PC-9 (cell line): Measurements from ENCODE around the gene STAB2. TPM values are rescaled to one million over a fixed set of nuclear protein-coding genes. Genes with fewer than 3 reads are reported as not detected.

Experiments
- BruUV-seq: library from RNA; stranded (reverse); fragments of 400-500 nt; replicated peaks from 2 replicates; lab custom pipeline; 2021; lab: Mats Ljungman, UMichigan
- CTCF ChIA-PET: fragments of 300-600 bp; sonication (Branson Sonifier 250); formaldehyde crosslinking; loops from one replicate; lab custom pipeline; 2022; ENCODE audit warnings: antibody characterized with exemption; lab: Charles Lee
- POLR2A ChIA-PET: fragments of 300-600 bp; sonication (Branson Sonifier 250); formaldehyde crosslinking; loops from one replicate; lab custom pipeline; 2022; ENCODE audit warnings: antibody characterized with exemption; ENCODE audit not compliant: unreplicated experiment; lab: Charles Lee
- DNase-seq, 2 experiments: peaks; one replicate each; pipeline versions ENCODE4 v3.0.0 to v3.0.0-alpha.2; 2015 to 2022; ENCODE audit warnings: mixed read lengths in 1 of 2
- H2AFZ ChIP-seq: fragments of 200-600 bp; sonication (generic); 2 replicates; pipeline ENCODE4 v1.8.1; 2017; ENCODE audit warnings: antibody characterized with exemption
- H3F3A ChIP-seq: fragments of 200-600 bp; sonication (generic); 2 replicates; pipeline ENCODE4 v1.8.1; 2017; ENCODE audit warnings: antibody characterized with exemption, mild to moderate bottlenecking, low read depth; ENCODE audit not compliant: insufficient read depth
- H3K27ac ChIP-seq: fragments of 200-600 bp; sonication (generic); 2 replicates; pipeline ENCODE4 v1.6.1; 2016; ENCODE audit warnings: mixed run types
- H3K27me3 ChIP-seq: fragments of 200-600 bp; sonication (generic); 2 replicates; pipeline ENCODE4 v1.6.1; 2016; ENCODE audit warnings: low read depth, mixed run types; ENCODE audit not compliant: insufficient read depth
- H3K36me3 ChIP-seq: fragments of 200-600 bp; sonication (generic); 2 replicates; pipeline ENCODE4 v1.6.1; 2016; ENCODE audit warnings: low read depth, mixed run types
- H3K4me1 ChIP-seq: fragments of 200-600 bp; sonication (generic); replicated peaks from 2 replicates; pipeline ENCODE4 v1.6.1; 2016; ENCODE audit warnings: mixed run types; ENCODE audit not compliant: insufficient read depth
- H3K4me2 ChIP-seq: fragments of 200-600 bp; sonication (generic); 2 replicates; pipeline ENCODE4 v1.6.1; 2017; ENCODE audit warnings: mixed run types
- H3K4me3 ChIP-seq: fragments of 200-600 bp; sonication (generic); 2 replicates; pipeline ENCODE4 v1.6.1; 2016; ENCODE audit warnings: mixed run types
- H3K79me2 ChIP-seq: fragments of 200-600 bp; sonication (generic); 2 replicates; pipeline ENCODE4 v1.6.1; 2017; ENCODE audit warnings: low read depth, mixed run types
- H3K9me2 ChIP-seq: fragments of 200-600 bp; sonication (generic); 2 replicates; pipeline ENCODE4 v1.8.1; 2017; ENCODE audit warnings: mild to moderate bottlenecking; ENCODE audit not compliant: insufficient read depth
- H3K9me3 ChIP-seq: fragments of 200-600 bp; sonication (generic); 2 replicates; pipeline ENCODE4 v1.8.1; 2016; ENCODE audit warnings: low read depth; ENCODE audit not compliant: insufficient read depth
- H4K20me1 ChIP-seq: fragments of 200-600 bp; sonication (generic); 2 replicates; pipeline ENCODE4 v1.8.1; 2017; ENCODE audit not compliant: insufficient read depth
- EZH2 ChIP-seq: fragments of 200-600 bp; sonication (generic); IDR thresholded peaks from 2 replicates; pipeline ENCODE4 v1.8.0; 2017; ENCODE audit warnings: antibody characterized with exemption, low read depth
- intact Hi-C: fragments of 100-400 bp; cut with micrococcal nuclease; formaldehyde crosslinking; loops from one replicate; pipeline ENCODE4 v1.10.0; 2022; ENCODE audit not compliant: unreplicated experiment
- total RNA-seq: library from RNA; stranded (reverse); gene quantifications from 2 replicates; pipeline ENCODE4 v1.2.3, GENCODE V29; 2021
- TF ChIP-seq, protein P1 (sequence below): fragments of 200-600 bp; sonication (generic); conservative IDR thresholded peaks from 2 replicates; pipeline ENCODE4 v1.6.1; 2017; ENCODE audit warnings: mixed run types, antibody characterized with exemption, mild to moderate bottlenecking, moderate library complexity

Gene STAB2
- total RNA-seq, 1 experiment from 2014 or later: not detected

GRCh38 chr12:103728323-103728722, 141.2 kb downstream of the STAB2 start:
- H3K27ac ChIP-seq: no peak overlapping the region
- 0 out of 2 replicates have a peak, but pooled peaks cover 3% of the 10 kb centered on the region for H3K9me3 ChIP-seq
- intact Hi-C loops: no loop called here
- DNase-seq: no peak
- H3F3A ChIP-seq: no peaks in the 10 kb centered on the region
- no peaks in the 10 kb centered on the region for H3K4me1 ChIP-seq
- H4K20me1 ChIP-seq: no peaks in the 10 kb centered on the region
- TF ChIP-seq EZH2: no peak
- TF ChIP-seq, protein P1, sequence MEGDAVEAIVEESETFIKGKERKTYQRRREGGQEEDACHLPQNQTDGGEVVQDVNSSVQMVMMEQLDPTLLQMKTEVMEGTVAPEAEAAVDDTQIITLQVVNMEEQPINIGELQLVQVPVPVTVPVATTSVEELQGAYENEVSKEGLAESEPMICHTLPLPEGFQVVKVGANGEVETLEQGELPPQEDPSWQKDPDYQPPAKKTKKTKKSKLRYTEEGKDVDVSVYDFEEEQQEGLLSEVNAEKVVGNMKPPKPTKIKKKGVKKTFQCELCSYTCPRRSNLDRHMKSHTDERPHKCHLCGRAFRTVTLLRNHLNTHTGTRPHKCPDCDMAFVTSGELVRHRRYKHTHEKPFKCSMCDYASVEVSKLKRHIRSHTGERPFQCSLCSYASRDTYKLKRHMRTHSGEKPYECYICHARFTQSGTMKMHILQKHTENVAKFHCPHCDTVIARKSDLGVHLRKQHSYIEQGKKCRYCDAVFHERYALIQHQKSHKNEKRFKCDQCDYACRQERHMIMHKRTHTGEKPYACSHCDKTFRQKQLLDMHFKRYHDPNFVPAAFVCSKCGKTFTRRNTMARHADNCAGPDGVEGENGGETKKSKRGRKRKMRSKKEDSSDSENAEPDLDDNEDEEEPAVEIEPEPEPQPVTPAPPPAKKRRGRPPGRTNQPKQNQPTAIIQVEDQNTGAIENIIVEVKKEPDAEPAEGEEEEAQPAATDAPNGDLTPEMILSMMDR: no peak
- H3K9me2 ChIP-seq: no peaks in the 10 kb centered on the region
- no TSS peak for BruUV-seq
- H3K4me2 ChIP-seq: no peak overlapping the region
- ChIA-PET CTCF (no interaction called here), POLR2A (interaction anchor here (0.6 kb wide), 1 partner anchor 1378 kb away, joined by 3 read pairs; no protein-coding TSS in a partner anchor)
- H3K79me2 ChIP-seq: no peaks in the 10 kb centered on the region
- H3K27me3 ChIP-seq: peaks cover 19% of the 10 kb centered on the region; the same call in 1 of the 2 replicates
- H2AFZ ChIP-seq: no peak overlapping the region
- no peak overlapping the region for H3K4me3 ChIP-seq
- H3K36me3 ChIP-seq: no peaks in the 10 kb centered on the region

GRCh38 chr12:103729499-103729898, 142.4 kb downstream of the STAB2 start:
- no peaks in the 10 kb centered on the region for H3F3A ChIP-seq
- H3K9me2 ChIP-seq: no peaks in the 10 kb centered on the region
- CTCF ChIA-PET: no interaction called here
- H4K20me1 ChIP-seq: no peaks in the 10 kb centered on the region
- H3K27ac ChIP-seq: no peak overlapping the region
- H3K4me2 ChIP-seq: no peak overlapping the region
- no peaks in the 10 kb centered on the region for H3K4me1 ChIP-seq
- H3K36me3 ChIP-seq: no peaks in the 10 kb centered on the region
- intact Hi-C loops: no loop called here
- TF ChIP-seq EZH2: no peak
- TF ChIP-seq, protein P1: no peak
- 0 out of 2 replicates have a peak, but pooled peaks cover 3% of the 10 kb centered on the region for H3K9me3 ChIP-seq
- peaks cover 19% of the 10 kb centered on the region; the same call in 1 of the 2 replicates for H3K27me3 ChIP-seq
- H3K79me2 ChIP-seq: no peaks in the 10 kb centered on the region
- DNase-seq: no peak
- H3K4me3 ChIP-seq: no peak overlapping the region
- no TSS peak for BruUV-seq
- POLR2A ChIA-PET: no interaction called here
- H2AFZ ChIP-seq: no peak overlapping the region

DNA sequence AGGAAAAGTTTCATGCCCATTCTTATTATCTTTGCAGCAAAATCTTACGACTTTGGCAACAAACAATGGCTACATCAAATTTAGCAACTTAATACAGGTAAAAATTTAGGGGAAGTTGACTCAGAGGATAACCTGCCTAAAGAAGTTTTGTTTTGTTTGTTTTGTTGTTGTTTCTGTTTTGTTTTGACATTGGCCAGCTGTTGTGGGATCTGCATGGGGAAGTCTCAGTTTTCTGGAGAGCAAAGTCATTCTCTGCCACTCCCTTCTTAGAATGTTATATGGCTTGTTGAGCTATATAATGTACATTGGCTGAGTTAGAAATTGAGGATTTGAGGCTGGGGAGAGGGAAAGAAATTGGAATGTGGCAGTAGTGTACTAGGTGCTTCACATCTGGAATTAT, 144.5 kb downstream of the STAB2 start:
- BruUV-seq: no TSS peak
- H3K4me2 ChIP-seq: no peak overlapping the region
- no peak overlapping the region for H3K4me3 ChIP-seq
- no peaks in the 10 kb centered on the region for H3K4me1 ChIP-seq
- no peaks in the 10 kb centered on the region for H3K79me2 ChIP-seq
- no peak for DNase-seq
- H2AFZ ChIP-seq: no peak overlapping the region
- peaks cover 28% of the 10 kb centered on the region for H3K27me3 ChIP-seq
- H3F3A ChIP-seq: no peaks in the 10 kb centered on the region
- no peaks in the 10 kb centered on the region for H4K20me1 ChIP-seq
- H3K9me2 ChIP-seq: no peaks in the 10 kb centered on the region
- TF ChIP-seq, protein P1: no peak
- TF ChIP-seq EZH2: no peak
- no peaks in the 10 kb centered on the region for H3K36me3 ChIP-seq
- ChIA-PET POLR2A (no interaction called here), CTCF (no interaction called here)
- intact Hi-C loops: no loop called here
- H3K9me3 ChIP-seq: 0 out of 2 replicates have a peak, but pooled peaks cover 3% of the 10 kb centered on the region
- H3K27ac ChIP-seq: no peak overlapping the region
